PC-9 (cell line): Measurements from ENCODE around the gene FURIN. TPM values are rescaled to one million over a fixed set of nuclear protein-coding genes. Genes with fewer than 3 reads are reported as not detected.

Experiments
- BruUV-seq: library from RNA; stranded (reverse); fragments of 400-500 nt; replicated peaks from 2 replicates; lab custom pipeline; 2021; lab: Mats Ljungman, UMichigan
- CTCF ChIA-PET: fragments of 300-600 bp; sonication (Branson Sonifier 250); formaldehyde crosslinking; loops from one replicate; lab custom pipeline; 2022; ENCODE audit warnings: antibody characterized with exemption; lab: Charles Lee
- POLR2A ChIA-PET: fragments of 300-600 bp; sonication (Branson Sonifier 250); formaldehyde crosslinking; loops from one replicate; lab custom pipeline; 2022; ENCODE audit warnings: antibody characterized with exemption; ENCODE audit not compliant: unreplicated experiment; lab: Charles Lee
- DNase-seq, 2 experiments: peaks; one replicate each; pipeline versions ENCODE4 v3.0.0 to v3.0.0-alpha.2; 2015 to 2022; ENCODE audit warnings: mixed read lengths in 1 of 2
- H2AFZ ChIP-seq: fragments of 200-600 bp; sonication (generic); 2 replicates; pipeline ENCODE4 v1.8.1; 2017; ENCODE audit warnings: antibody characterized with exemption
- H3F3A ChIP-seq: fragments of 200-600 bp; sonication (generic); 2 replicates; pipeline ENCODE4 v1.8.1; 2017; ENCODE audit warnings: antibody characterized with exemption, mild to moderate bottlenecking, low read depth; ENCODE audit not compliant: insufficient read depth
- H3K27ac ChIP-seq: fragments of 200-600 bp; sonication (generic); 2 replicates; pipeline ENCODE4 v1.6.1; 2016; ENCODE audit warnings: mixed run types
- H3K27me3 ChIP-seq: fragments of 200-600 bp; sonication (generic); 2 replicates; pipeline ENCODE4 v1.6.1; 2016; ENCODE audit warnings: low read depth, mixed run types; ENCODE audit not compliant: insufficient read depth
- H3K36me3 ChIP-seq: fragments of 200-600 bp; sonication (generic); 2 replicates; pipeline ENCODE4 v1.6.1; 2016; ENCODE audit warnings: low read depth, mixed run types
- H3K4me1 ChIP-seq: fragments of 200-600 bp; sonication (generic); replicated peaks from 2 replicates; pipeline ENCODE4 v1.6.1; 2016; ENCODE audit warnings: mixed run types; ENCODE audit not compliant: insufficient read depth
- H3K4me2 ChIP-seq: fragments of 200-600 bp; sonication (generic); 2 replicates; pipeline ENCODE4 v1.6.1; 2017; ENCODE audit warnings: mixed run types
- H3K4me3 ChIP-seq: fragments of 200-600 bp; sonication (generic); 2 replicates; pipeline ENCODE4 v1.6.1; 2016; ENCODE audit warnings: mixed run types
- H3K79me2 ChIP-seq: fragments of 200-600 bp; sonication (generic); 2 replicates; pipeline ENCODE4 v1.6.1; 2017; ENCODE audit warnings: low read depth, mixed run types
- H3K9me2 ChIP-seq: fragments of 200-600 bp; sonication (generic); 2 replicates; pipeline ENCODE4 v1.8.1; 2017; ENCODE audit warnings: mild to moderate bottlenecking; ENCODE audit not compliant: insufficient read depth
- H3K9me3 ChIP-seq: fragments of 200-600 bp; sonication (generic); 2 replicates; pipeline ENCODE4 v1.8.1; 2016; ENCODE audit warnings: low read depth; ENCODE audit not compliant: insufficient read depth
- H4K20me1 ChIP-seq: fragments of 200-600 bp; sonication (generic); 2 replicates; pipeline ENCODE4 v1.8.1; 2017; ENCODE audit not compliant: insufficient read depth
- EZH2 ChIP-seq: fragments of 200-600 bp; sonication (generic); IDR thresholded peaks from 2 replicates; pipeline ENCODE4 v1.8.0; 2017; ENCODE audit warnings: antibody characterized with exemption, low read depth
- intact Hi-C: fragments of 100-400 bp; cut with micrococcal nuclease; formaldehyde crosslinking; loops from one replicate; pipeline ENCODE4 v1.10.0; 2022; ENCODE audit not compliant: unreplicated experiment
- total RNA-seq: library from RNA; stranded (reverse); gene quantifications from 2 replicates; pipeline ENCODE4 v1.2.3, GENCODE V29; 2021
- TF ChIP-seq, protein P1 (sequence below): fragments of 200-600 bp; sonication (generic); conservative IDR thresholded peaks from 2 replicates; pipeline ENCODE4 v1.6.1; 2017; ENCODE audit warnings: mixed run types, antibody characterized with exemption, mild to moderate bottlenecking, moderate library complexity

Gene FURIN
- total RNA-seq, 1 experiment from 2014 or later, result 50.4 TPM

GRCh38 chr15:90829126-90829525 lies 39.3 kb upstream of the FURIN start:
- Histone ChIP-seq H3K36me3 (no peaks in the 10 kb centered on the region), H3F3A (no peaks in the 10 kb centered on the region), H3K4me3 (no peak overlapping the region), H3K9me3 (no peaks in the 10 kb centered on the region), H3K4me1 (no peaks in the 10 kb centered on the region), H4K20me1 (no peaks in the 10 kb centered on the region), H3K4me2 (no peak overlapping the region), H3K79me2 (no peaks in the 10 kb centered on the region), H3K27ac (no peak overlapping the region), H3K27me3 (0 out of 2 replicates have a peak, but pooled peaks cover 5% of the 10 kb centered on the region), H2AFZ (no peak overlapping the region), H3K9me2 (no peaks in the 10 kb centered on the region)
- DNase-seq, result no peak
- CTCF ChIA-PET, result no interaction called here
- intact Hi-C loops, result no loop called here
- POLR2A ChIA-PET, result no interaction called here
- TF ChIP-seq, protein P1, sequence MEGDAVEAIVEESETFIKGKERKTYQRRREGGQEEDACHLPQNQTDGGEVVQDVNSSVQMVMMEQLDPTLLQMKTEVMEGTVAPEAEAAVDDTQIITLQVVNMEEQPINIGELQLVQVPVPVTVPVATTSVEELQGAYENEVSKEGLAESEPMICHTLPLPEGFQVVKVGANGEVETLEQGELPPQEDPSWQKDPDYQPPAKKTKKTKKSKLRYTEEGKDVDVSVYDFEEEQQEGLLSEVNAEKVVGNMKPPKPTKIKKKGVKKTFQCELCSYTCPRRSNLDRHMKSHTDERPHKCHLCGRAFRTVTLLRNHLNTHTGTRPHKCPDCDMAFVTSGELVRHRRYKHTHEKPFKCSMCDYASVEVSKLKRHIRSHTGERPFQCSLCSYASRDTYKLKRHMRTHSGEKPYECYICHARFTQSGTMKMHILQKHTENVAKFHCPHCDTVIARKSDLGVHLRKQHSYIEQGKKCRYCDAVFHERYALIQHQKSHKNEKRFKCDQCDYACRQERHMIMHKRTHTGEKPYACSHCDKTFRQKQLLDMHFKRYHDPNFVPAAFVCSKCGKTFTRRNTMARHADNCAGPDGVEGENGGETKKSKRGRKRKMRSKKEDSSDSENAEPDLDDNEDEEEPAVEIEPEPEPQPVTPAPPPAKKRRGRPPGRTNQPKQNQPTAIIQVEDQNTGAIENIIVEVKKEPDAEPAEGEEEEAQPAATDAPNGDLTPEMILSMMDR, result no peak
- no peak for TF ChIP-seq EZH2
- BruUV-seq, result no TSS peak

- no TSS peak for BruUV-seq
These were observed 38.4 kb upstream of the FURIN start for GRCh38 chr15:90829942-90830440.

DNA sequence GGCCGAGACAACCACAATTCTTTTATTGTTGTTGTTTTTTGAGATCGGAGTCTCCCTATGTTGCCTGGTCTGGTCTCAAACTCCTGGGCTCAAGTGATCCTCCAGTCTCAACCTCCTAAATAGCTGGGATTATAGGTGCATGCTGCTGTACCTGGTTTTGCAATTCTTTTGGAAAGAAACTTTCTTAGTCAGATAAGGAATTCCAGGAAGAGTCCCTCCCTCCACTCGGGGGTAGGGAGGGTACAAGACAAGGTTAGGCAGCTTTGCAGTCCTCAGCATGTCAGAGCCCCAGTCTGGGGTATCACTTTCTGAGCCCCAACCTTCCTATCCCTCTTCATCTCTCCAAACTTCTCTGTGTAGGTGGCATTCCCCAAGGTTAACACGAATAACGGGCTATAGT lies 33.8 kb upstream of the FURIN start:
- no TSS peak for BruUV-seq
- Histone ChIP-seq H3F3A (no peaks in the 10 kb centered on the region), H3K9me3 (no peaks in the 10 kb centered on the region), H3K4me3 (no peak overlapping the region), H3K27ac (no peak overlapping the region), H3K4me2 (no peak overlapping the region), H3K4me1 (no peaks in the 10 kb centered on the region), H3K9me2 (no peaks in the 10 kb centered on the region), H3K36me3 (no peaks in the 10 kb centered on the region), H4K20me1 (no peaks in the 10 kb centered on the region), H3K79me2 (no peaks in the 10 kb centered on the region), H2AFZ (no peak overlapping the region), H3K27me3 (no peaks in the 10 kb centered on the region)
- DNase-seq, result no peak
- POLR2A ChIA-PET, result no interaction called here
- intact Hi-C loops, result no loop called here
- TF ChIP-seq, protein P1, result no peak
- TF ChIP-seq EZH2, result no peak
- CTCF ChIA-PET, result no interaction called here

More at GRCh38 chr15:90829942-90830440, 38.4 kb upstream of the FURIN start:
- H3K36me3 ChIP-seq, result no peaks in the 10 kb centered on the region
- no peak overlapping the region for H3K27ac ChIP-seq
- no peaks in the 10 kb centered on the region for H3K9me3 ChIP-seq
- H3K4me2 ChIP-seq, result no peak overlapping the region
- no peaks in the 10 kb centered on the region for H3K4me1 ChIP-seq
- H3K9me2 ChIP-seq, result no peaks in the 10 kb centered on the region
- no peaks in the 10 kb centered on the region for H3F3A ChIP-seq
- TF ChIP-seq, protein P1, result no peak
- no peak for TF ChIP-seq EZH2
- CTCF ChIA-PET, result no interaction called here
- H2AFZ ChIP-seq, result no peak overlapping the region
- no peaks in the 10 kb centered on the region for H4K20me1 ChIP-seq
- no peak for DNase-seq
- H3K27me3 ChIP-seq, result 0 out of 2 replicates have a peak, but pooled peaks cover 5% of the 10 kb centered on the region
- H3K79me2 ChIP-seq, result no peaks in the 10 kb centered on the region
- H3K4me3 ChIP-seq, result no peak overlapping the region
- intact Hi-C loops, result no loop called here
- POLR2A ChIA-PET, result no interaction called here
